ENCODE results near the gene OR2G2. TPM values are rescaled to one million over a fixed set of nuclear protein-coding genes. Genes with fewer than 3 reads are reported as not detected.

The OR2G2 gene
- total and polyA plus RNA-seq, 2 of the 8 experiments (the other 6 are each of a cell fraction or from before 2014, with no cell fraction given): not detected

DNA sequence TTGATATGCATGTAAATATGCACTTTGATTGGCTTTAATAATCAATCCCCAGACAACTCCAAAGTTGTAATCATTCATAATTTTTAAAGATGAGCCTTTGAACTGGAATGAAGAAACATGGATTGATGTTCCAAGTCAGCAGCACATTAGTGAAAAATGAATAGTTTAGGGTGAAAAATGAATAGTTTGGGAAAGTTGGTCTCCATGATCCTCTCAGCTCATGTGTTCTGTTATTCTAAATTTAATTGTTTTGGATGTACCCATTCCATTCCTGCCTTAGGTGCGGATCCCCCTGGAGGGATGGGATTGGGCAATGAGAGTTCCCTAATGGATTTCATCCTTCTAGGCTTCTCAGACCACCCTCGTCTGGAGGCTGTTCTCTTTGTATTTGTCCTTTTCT, 17.1 kb downstream of the OR2G2 start, which contains the start of gene OR2G3:
Gene OR2G3, plus strand, starts transcription at position 301 of the 400 bp plus-strand sequence. Its CDS starts 0 bp downstream, at position 301.
- Histone ChIP-seq H2BK15ac (ENCODE audit: low read length) (no peak within 1 kb of the TSS), H3K56ac (replicated peaks; ENCODE audit: insufficient read length, low read depth, low read length) (no peak within 1 kb of the TSS), H3K4me1 (replicated peaks in 1 of 4; ENCODE audit: control insufficient read depth in 3 of 4, insufficient read depth in 4 of 4, low read length in 3 of 4) (no peaks in the 10 kb centered on the region), H4K20me1 (replicated peaks in 1 of 2; ENCODE audit: control insufficient read depth in 1 of 2, insufficient read depth in 2 of 2, low read length in 2 of 2) (no peaks in the 10 kb centered on the region), H2BK120ac (replicated peaks; ENCODE audit: low read depth, low read length) (no peak within 1 kb of the TSS), H3K4ac (replicated peaks; ENCODE audit: insufficient read length, low read depth, low read length) (no peak within 1 kb of the TSS), H3K27me3 (replicated peaks in 1 of 4; ENCODE audit: control insufficient read depth in 3 of 4, extremely low read depth in 1 of 4, insufficient read depth in 3 of 4, low read length in 3 of 4) (no peaks in the 10 kb centered on the region), H3K79me1 (ENCODE audit: low read depth, low read length) (no peaks in the 10 kb centered on the region), H3K27ac (ENCODE audit: low read depth, low read length) (no peak within 1 kb of the TSS), H3K18ac (ENCODE audit: extremely low read depth, low read length) (no peak within 1 kb of the TSS), H4K8ac (ENCODE audit: extremely low read depth, insufficient read depth, low read length) (no peak within 1 kb of the TSS), H2AFZ (ENCODE audit: low read length) (no peak within 1 kb of the TSS), H3K9me3 (ENCODE audit: insufficient read depth in 2 of 2, low read depth in 1 of 2, low read length in 1 of 2) (peaks cover 17 to 23% of the 10 kb centered on the region in 2 experiments), H3K23me2 (ENCODE audit: low read depth, low read length) (no peaks in the 10 kb centered on the region; the same call in 1 of the 2 replicates), H3K4me2 (ENCODE audit: insufficient read depth in 1 of 2, low read depth in 2 of 2, low read length in 2 of 2) (no peak within 1 kb of the TSS), H3K4me3 (ENCODE audit: extremely low read depth in 1 of 4, insufficient read depth in 2 of 4, low read depth in 3 of 4, low read length in 4 of 4) (no peak within 1 kb of the TSS), H3K36me3 (ENCODE audit: control insufficient read depth in 2 of 4, insufficient read depth in 4 of 4, low read length in 3 of 4) (no peaks in the 10 kb centered on the region), H3K23ac (ENCODE audit: insufficient read length) (no peak within 1 kb of the TSS), H2AK5ac (ENCODE audit: low read depth, low read length) (no peak within 1 kb of the TSS), H4K5ac (ENCODE audit: insufficient read length, low read depth, low read length) (no peak within 1 kb of the TSS), H2BK5ac (ENCODE audit: low read depth, low read length) (no peak within 1 kb of the TSS), H3K79me2 (ENCODE audit: control insufficient read depth in 1 of 2, insufficient read depth in 2 of 2, low read length in 2 of 2) (no peaks in the 10 kb centered on the region), H4K91ac (replicated peaks; ENCODE audit: insufficient read length, low read length) (no peak within 1 kb of the TSS), H2BK20ac (ENCODE audit: low read length) (no peak within 1 kb of the TSS), H3K9ac (replicated peaks in 1 of 4; ENCODE audit: extremely low read depth in 1 of 4, low read depth in 3 of 4, low read length in 3 of 4) (no peak within 1 kb of the TSS), H3K14ac (ENCODE audit: insufficient read length) (no peak within 1 kb of the TSS), H2BK12ac (ENCODE audit: low read depth, low read length) (no peak within 1 kb of the TSS)
- no peak for DNase-seq (ENCODE audit: low read depth in 1 of 2, low spot score in 2 of 2)
- ChIA-PET POLR2A (ENCODE audit: partially characterized antibody) (no interaction called here), CTCF (ENCODE audit: partially characterized antibody) (no interaction called here)
- 67% methylated on average over 2 of the region's 2 CpGs; no CpG with 5 or more reads in 1 of the 2 experiments for WGBS, 2 experiments (ENCODE audit: extremely low coverage in 1 of 2, insufficient coverage in 1 of 2, insufficient read length in 1 of 2, insufficient replicate concordance in 2 of 2, low coverage in 1 of 2, low lambda C conversion rate in 2 of 2, missing lambda C conversion rate in 1 of 2)
- no peak for FAIRE-seq
- TF ChIP-seq TBP (IDR thresholded peaks at IDR 0.05; ENCODE audit: low read depth, low read length) (no peak), SRF (IDR thresholded peaks at IDR 0.05; ENCODE audit: low read depth, low read length) (no peak), RXRA (IDR thresholded peaks at IDR 0.05; ENCODE audit: insufficient read depth, low read depth, low read length) (no peak), TEAD4 (IDR thresholded peaks at IDR 0.05; ENCODE audit: low read depth, low read length) (no peak), YY1 (IDR thresholded peaks at IDR 0.05; ENCODE audit: low read depth, low read length) (no peak), RFX5 (IDR thresholded peaks at IDR 0.05; ENCODE audit: borderline replicate concordance, low read depth, low read length) (no peak)
